Measurements from ENCODE around the gene FMNL2.
"Not testable (repeated sequence)": the region's sequence is repeated elsewhere in the genome, so short reads cannot be mapped to it uniquely, and the experiment has no call there.

Gene FMNL2

GRCh38 chr2:152372438-152372984, 37.5 kb downstream of the FMNL2 start:
- no peak for DNase-seq

- DNase-seq, result no peak
Observed at GRCh38 chr2:152375174-152375573, 40.2 kb downstream of the FMNL2 start.

- no peak for DNase-seq
Observed at GRCh38 chr2:152376385-152376784, 41.4 kb downstream of the FMNL2 start.

GRCh38 chr2:152376968-152377367, 42.0 kb downstream of the FMNL2 start:
- no peak for DNase-seq

- no peak for DNase-seq
Observed at GRCh38 chr2:152379089-152379488, 44.1 kb downstream of the FMNL2 start.

GRCh38 chr2:152380261-152381055, 45.5 kb downstream of the FMNL2 start:
- no peak for DNase-seq

- no peak for DNase-seq
Observed at GRCh38 chr2:152383702-152384101, 48.7 kb downstream of the FMNL2 start.

- DNase-seq, result no peak
Observed at GRCh38 chr2:152384992-152385391, 50.0 kb downstream of the FMNL2 start.

- no peak for DNase-seq
Observed at GRCh38 chr2:152385650-152386049, 50.7 kb downstream of the FMNL2 start.

- no peak for DNase-seq
Observed at GRCh38 chr2:152386266-152386665, 51.3 kb downstream of the FMNL2 start.

- no peak for DNase-seq
Observed at GRCh38 chr2:152387041-152387440, 52.1 kb downstream of the FMNL2 start.

- DNase-seq, result not testable (repeated sequence)
Observed at GRCh38 chr2:152388269-152388668, 53.3 kb downstream of the FMNL2 start.

GRCh38 chr2:152389483-152389882, 54.5 kb downstream of the FMNL2 start:
- DNase-seq, result no peak

GRCh38 chr2:152390837-152391236, 55.9 kb downstream of the FMNL2 start:
- DNase-seq, result no peak

- no peak for DNase-seq
Observed at GRCh38 chr2:152391318-152391717, 56.3 kb downstream of the FMNL2 start.

GRCh38 chr2:152393377-152393776, 58.4 kb downstream of the FMNL2 start:
- no peak for DNase-seq

GRCh38 chr2:152394326-152394725, 59.4 kb downstream of the FMNL2 start:
- no peak for DNase-seq

- peak in 1 of 56 donors; percentile 13 for DNase-seq
Observed at GRCh38 chr2:152395103-152395502, 60.1 kb downstream of the FMNL2 start.

GRCh38 chr2:152395572-152395971, 60.6 kb downstream of the FMNL2 start:
- DNase-seq, result no peak

- no peak for DNase-seq
Observed at GRCh38 chr2:152396051-152396511, 61.1 kb downstream of the FMNL2 start.

- no peak for DNase-seq
Observed at GRCh38 chr2:152396763-152397162, 61.8 kb downstream of the FMNL2 start.

GRCh38 chr2:152399003-152399402, 64.0 kb downstream of the FMNL2 start:
- DNase-seq, result no peak

GRCh38 chr2:152400607-152401214, 65.7 kb downstream of the FMNL2 start:
- DNase-seq, result no peak
